Endothelial cell of umbilical vein (primary cell): ENCODE data around the gene SCIMP. TPM values are rescaled to one million over a fixed set of nuclear protein-coding genes. Genes with fewer than 3 reads are reported as not detected.
"Not testable (repeated sequence)": the region's sequence is repeated elsewhere in the genome, so short reads cannot be mapped to it uniquely, and the experiment has no call there.

Experiments used
- BruUV-seq: library from RNA; stranded (reverse); fragments of 400-500 nt; replicated peaks from 2 replicates; lab custom pipeline; 2021; lab: Mats Ljungman, UMichigan
- CTCF ChIA-PET: fragments of 300-600, 350-600 bp; sonication (Branson Sonifier 250); formaldehyde crosslinking; loops from one replicate; lab custom pipeline; 2021; ENCODE audit warnings: antibody characterized with exemption, inconsistent platforms; lab: Charles Lee
- POLR2A ChIA-PET: fragments of 300-600, 350-600 bp; sonication (Branson Sonifier 250); formaldehyde crosslinking; loops from one replicate; lab custom pipeline; 2021; ENCODE audit warnings: antibody characterized with exemption, inconsistent platforms; lab: Charles Lee
- DNase-seq: peaks from one replicate; pipeline ENCODE4 v3.0.0-alpha.2; 2011; ENCODE audit warnings: low read depth, low spot score
- FAIRE-seq: peaks from 2 replicates; lab custom pipeline; 2011; peaks lifted over from hg19 to GRCh38; lab: Jason Lieb, UNC
- H2AFZ ChIP-seq: 2 replicates; pipeline ENCODE4 v1.6.0; 2012; ENCODE audit warnings: low read depth, low read length, control low read depth, inconsistent platforms
- H3K27ac ChIP-seq: 2 replicates; pipeline ENCODE4 v1.5.1; 2011; ENCODE audit warnings: low read depth, mild to moderate bottlenecking, control low read depth, low read length, moderate library complexity; ENCODE audit not compliant: insufficient read depth
- H3K27me3 ChIP-seq, 2 experiments: 2 replicates each; pipeline versions ENCODE4 v1.6.0 to v1.6.1; 2011; ENCODE audit warnings: low read length in 2 of 2, mixed read lengths in 1 of 2; ENCODE audit not compliant: control insufficient read depth in 2 of 2, insufficient read depth in 2 of 2
- H3K36me3 ChIP-seq, 2 experiments: 2 replicates in 1 of 2; 3 replicates in 1 of 2; pipeline ENCODE4 v1.5.1; 2011; ENCODE audit warnings: low read length in 2 of 2, mild to moderate bottlenecking in 1 of 2, moderate library complexity in 1 of 2; ENCODE audit not compliant: control insufficient read depth in 2 of 2, insufficient read depth in 2 of 2; ENCODE audit errors: extremely low read depth in 1 of 2
- H3K4me1 ChIP-seq: 3 replicates; pipeline ENCODE4 v1.5.1; 2011; ENCODE audit warnings: mild to moderate bottlenecking, low read length; ENCODE audit not compliant: control insufficient read depth, insufficient read depth; ENCODE audit errors: extremely low read depth
- H3K4me2 ChIP-seq: 2 replicates; pipeline ENCODE4 v1.6.1; 2011; ENCODE audit warnings: low read length, control low read depth, mixed read lengths; ENCODE audit not compliant: insufficient read depth
- H3K4me3 ChIP-seq, 3 experiments: fragments of 200-600 bp in 1 of 3; sonication (generic), shearing (Covaris generic) in 1 of 3; replicated peaks in 1 of 3; 2 replicates each; pipeline ENCODE4 v1.5.1; 2011 to 2016; ENCODE audit warnings: control low read depth in 3 of 3, low read length in 3 of 3, mild to moderate bottlenecking in 2 of 3, inconsistent platforms in 1 of 3, low read depth in 1 of 3, moderate library complexity in 1 of 3; ENCODE audit not compliant: insufficient read depth in 1 of 3
- H3K79me2 ChIP-seq: 2 replicates; pipeline ENCODE4 v1.6.0; 2012; ENCODE audit warnings: low read length, inconsistent platforms; ENCODE audit not compliant: control insufficient read depth, insufficient read depth
- H3K9ac ChIP-seq: replicated peaks from 2 replicates; pipeline ENCODE3; 2011; ENCODE audit warnings: low read length, control low read depth; ENCODE audit not compliant: insufficient read depth; ENCODE audit errors: extremely low read depth
- H3K9me1 ChIP-seq: replicated peaks from 3 replicates; pipeline ENCODE4 v1.6.0; 2011; ENCODE audit warnings: mild to moderate bottlenecking, low read length; ENCODE audit not compliant: control insufficient read depth, insufficient read depth; ENCODE audit errors: extremely low read depth
- H3K9me3 ChIP-seq: replicated peaks from 2 replicates; pipeline ENCODE4 v1.5.1; 2012; ENCODE audit warnings: low read length, inconsistent platforms; ENCODE audit not compliant: control insufficient read depth, insufficient read depth
- H4K20me1 ChIP-seq: replicated peaks from 2 replicates; pipeline ENCODE3; 2011; ENCODE audit warnings: mild to moderate bottlenecking, low read length; ENCODE audit not compliant: control insufficient read depth, insufficient read depth; ENCODE audit errors: extremely low read depth
- EZH2 ChIP-seq: IDR thresholded peaks from 2 replicates; pipeline ENCODE4 v1.6.1; 2012; ENCODE audit warnings: borderline replicate concordance, low read depth, mild to moderate bottlenecking, moderate library complexity, low read length, inconsistent platforms; ENCODE audit not compliant: severe bottlenecking
- FOS ChIP-seq: IDR thresholded peaks from 2 replicates; pipeline ENCODE4 v1.6.1; 2011; ENCODE audit warnings: mild to moderate bottlenecking, low read length, moderate library complexity, borderline replicate concordance; ENCODE audit not compliant: insufficient read depth
- GATA2 ChIP-seq: IDR thresholded peaks from 2 replicates; pipeline ENCODE4 v1.7.0; 2011; ENCODE audit warnings: low read depth, mild to moderate bottlenecking, moderate library complexity, mixed read lengths, low read length; ENCODE audit not compliant: insufficient read length, insufficient read depth
- JUN ChIP-seq: IDR thresholded peaks from 2 replicates; pipeline ENCODE4 v1.6.1; 2011; ENCODE audit warnings: borderline replicate concordance, low read depth; ENCODE audit not compliant: insufficient read length, insufficient read depth
- MYC ChIP-seq: IDR thresholded peaks from one replicate; pipeline ENCODE4 v1.6.1; 2011; ENCODE audit warnings: mild to moderate bottlenecking, low read depth, low read length
- POLR2A ChIP-seq: IDR thresholded peaks from 2 replicates; pipeline ENCODE4 v1.6.1; 2012; ENCODE audit warnings: low read depth, mild to moderate bottlenecking, control low read depth, low read length
- POLR2AphosphoS5 ChIP-seq: IDR thresholded peaks from 2 replicates; pipeline ENCODE4 v1.6.1; 2012; ENCODE audit warnings: low read depth, mild to moderate bottlenecking, control low read depth, low read length, moderate library complexity; ENCODE audit not compliant: insufficient read depth
- dilution Hi-C: fragments of 300-500 bp; cut with MboI; formaldehyde crosslinking; loops from one replicate; pipeline ENCODE4 v1.15.0; 2019; ENCODE audit warnings: low sequenced_read_pairs; ENCODE audit not compliant: extremely low pct_ligation_motif_present
- intact Hi-C: fragments of 100-400 bp; cut with micrococcal nuclease; formaldehyde crosslinking; loops from one replicate; pipeline ENCODE4 v1.10.0; 2022
- polyA plus RNA-seq, 4 experiments: library from polyadenylated mRNA; depleted of rRNA in 3 of 4; stranded (reverse) in 3 of 4; unstranded in 1 of 4; fragments of >200 nt; gene quantifications; 2 replicates each; pipeline versions ENCODE4 v1.2.1 to v1.2.3, GENCODE V29; 2011 to 2012; ENCODE audit warnings: missing spikeins in 1 of 4
- total RNA-seq: library from RNA; stranded (reverse); gene quantifications from 2 replicates; pipeline ENCODE4 v1.2.3, GENCODE V29; 2021
- TF ChIP-seq, protein P1 (sequence below): IDR thresholded peaks from 2 replicates; pipeline ENCODE4 v1.6.1; 2011; ENCODE audit not compliant: insufficient read depth, insufficient read length
- TF ChIP-seq, protein P2 (sequence below), 2 donors: IDR thresholded peaks; 1 replicate in 1 of 2; 2 replicates in 1 of 2; pipeline ENCODE4 v1.5.1; 2011; ENCODE audit warnings: low read length in 2 of 2, mild to moderate bottlenecking in 2 of 2, moderate library complexity in 2 of 2, control low read depth in 1 of 2, inconsistent platforms in 1 of 2, low read depth in 1 of 2; ENCODE audit not compliant: insufficient read depth in 1 of 2; ENCODE audit errors: extremely low read depth in 1 of 2

Gene SCIMP
- total and polyA plus RNA-seq, 2 donors (not counting 3 experiments of a cell fraction or from before 2014, with no cell fraction given): not detected

- DNase-seq (peak; percentile 62), FAIRE-seq (peak; percentile 38)
- Histone ChIP-seq H3K4me1 (no peaks in the 10 kb centered on the region), H3K9ac (no peak overlapping the region), H3K9me1 (no peaks in the 10 kb centered on the region), H2AFZ (peak overlapping the region; percentile 61), H3K9me3 (no peaks in the 10 kb centered on the region), H3K4me2 (peak overlapping the region; percentile 48), H4K20me1 (no peaks in the 10 kb centered on the region), H3K4me3 (peak overlapping the region in 1 of 3 experiments; percentile 42), H3K79me2 (no peaks in the 10 kb centered on the region), H3K27ac (no peak overlapping the region), H3K27me3 (no peaks in the 10 kb centered on the region), H3K36me3 (no peaks in the 10 kb centered on the region)
- ChIA-PET CTCF (interaction anchor here (0.7 to 1.4 kb wide), 5 partner anchors 9 to 22 kb away, joined by 3 to 4 read pairs (median 3); no protein-coding TSS in a partner anchor), POLR2A (no interaction called here)
- intact Hi-C loops: no loop called here
- TF ChIP-seq POLR2AphosphoS5 (no peak), GATA2 (no peak), FOS (no peak), EZH2 (no peak), JUN (no peak), POLR2A (no peak), MYC (no peak)
- TF ChIP-seq, protein P1, sequence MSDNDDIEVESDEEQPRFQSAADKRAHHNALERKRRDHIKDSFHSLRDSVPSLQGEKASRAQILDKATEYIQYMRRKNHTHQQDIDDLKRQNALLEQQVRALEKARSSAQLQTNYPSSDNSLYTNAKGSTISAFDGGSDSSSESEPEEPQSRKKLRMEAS: no peak
- TF ChIP-seq, protein P2, sequence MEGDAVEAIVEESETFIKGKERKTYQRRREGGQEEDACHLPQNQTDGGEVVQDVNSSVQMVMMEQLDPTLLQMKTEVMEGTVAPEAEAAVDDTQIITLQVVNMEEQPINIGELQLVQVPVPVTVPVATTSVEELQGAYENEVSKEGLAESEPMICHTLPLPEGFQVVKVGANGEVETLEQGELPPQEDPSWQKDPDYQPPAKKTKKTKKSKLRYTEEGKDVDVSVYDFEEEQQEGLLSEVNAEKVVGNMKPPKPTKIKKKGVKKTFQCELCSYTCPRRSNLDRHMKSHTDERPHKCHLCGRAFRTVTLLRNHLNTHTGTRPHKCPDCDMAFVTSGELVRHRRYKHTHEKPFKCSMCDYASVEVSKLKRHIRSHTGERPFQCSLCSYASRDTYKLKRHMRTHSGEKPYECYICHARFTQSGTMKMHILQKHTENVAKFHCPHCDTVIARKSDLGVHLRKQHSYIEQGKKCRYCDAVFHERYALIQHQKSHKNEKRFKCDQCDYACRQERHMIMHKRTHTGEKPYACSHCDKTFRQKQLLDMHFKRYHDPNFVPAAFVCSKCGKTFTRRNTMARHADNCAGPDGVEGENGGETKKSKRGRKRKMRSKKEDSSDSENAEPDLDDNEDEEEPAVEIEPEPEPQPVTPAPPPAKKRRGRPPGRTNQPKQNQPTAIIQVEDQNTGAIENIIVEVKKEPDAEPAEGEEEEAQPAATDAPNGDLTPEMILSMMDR (IDR thresholded peaks at IDR 0.05; ENCODE audit: extremely low read depth in 1 of 2, insufficient read depth in 1 of 2, low read depth in 1 of 2, low read length in 2 of 2): no peak
- dilution Hi-C loops: no loop called here
- no TSS peak for BruUV-seq
These were observed 8.8 kb downstream of the SCIMP start for GRCh38 chr17:5225668-5226457.

- H3K36me3 ChIP-seq, CTCF ChIA-PET, H3K9me1 ChIP-seq, intact Hi-C loops, POLR2A ChIA-PET, H3K4me2 ChIP-seq, H3K4me3 ChIP-seq, H3K27me3 ChIP-seq, H4K20me1 ChIP-seq, H3K4me1 ChIP-seq, dilution Hi-C loops, H2AFZ ChIP-seq, H3K27ac ChIP-seq, DNase-seq, H3K9me3 ChIP-seq, H3K9ac ChIP-seq, FAIRE-seq, H3K79me2 ChIP-seq, BruUV-seq: not testable (repeated sequence)
These were observed 12.7 kb downstream of the SCIMP start for GRCh38 chr17:5221912-5222311.
